SU-DHL-6 (cell line): Measurements from ENCODE around the gene CFAP45.

Experiments used
- EZH2phosphoT487 ChIP-seq: fragments of 200-600 bp; sonication (generic), shearing (Covaris generic); conservative IDR thresholded peaks from 2 replicates; pipeline ENCODE4 v1.6.1; 2018; ENCODE audit warnings: mild to moderate bottlenecking, antibody characterized with exemption, low read length, moderate library complexity, mixed read lengths
- TF ChIP-seq, protein P1 (sequence below): fragments of 200-600 bp; sonication (generic); IDR thresholded peaks from one replicate; pipeline ENCODE4 v1.5.1; 2017; ENCODE audit warnings: antibody characterized with exemption, mild to moderate bottlenecking, low read length, moderate library complexity; ENCODE audit not compliant: insufficient read depth, poor library complexity, severe bottlenecking

DNA sequence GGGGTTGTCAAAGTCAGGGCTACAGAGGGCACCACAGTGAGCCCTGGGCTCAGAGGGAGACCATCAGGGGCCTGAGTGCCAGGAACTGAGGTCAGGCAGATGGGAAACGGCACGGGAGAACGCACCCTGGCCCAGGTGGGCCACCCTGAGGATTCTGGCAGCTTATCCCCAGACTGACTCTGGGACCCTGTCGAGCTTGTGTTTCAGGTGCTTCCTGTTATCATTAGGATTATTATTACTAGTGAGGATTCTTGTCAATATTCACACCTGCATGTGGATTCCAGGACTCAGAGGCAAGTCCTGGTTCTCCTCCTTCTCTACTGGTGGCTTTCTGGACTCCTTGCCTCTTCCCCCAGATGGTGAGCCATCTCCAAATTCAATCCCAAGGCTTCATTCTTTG, 52.7 kb downstream of the CFAP45 start:
- TF ChIP-seq, protein P1, sequence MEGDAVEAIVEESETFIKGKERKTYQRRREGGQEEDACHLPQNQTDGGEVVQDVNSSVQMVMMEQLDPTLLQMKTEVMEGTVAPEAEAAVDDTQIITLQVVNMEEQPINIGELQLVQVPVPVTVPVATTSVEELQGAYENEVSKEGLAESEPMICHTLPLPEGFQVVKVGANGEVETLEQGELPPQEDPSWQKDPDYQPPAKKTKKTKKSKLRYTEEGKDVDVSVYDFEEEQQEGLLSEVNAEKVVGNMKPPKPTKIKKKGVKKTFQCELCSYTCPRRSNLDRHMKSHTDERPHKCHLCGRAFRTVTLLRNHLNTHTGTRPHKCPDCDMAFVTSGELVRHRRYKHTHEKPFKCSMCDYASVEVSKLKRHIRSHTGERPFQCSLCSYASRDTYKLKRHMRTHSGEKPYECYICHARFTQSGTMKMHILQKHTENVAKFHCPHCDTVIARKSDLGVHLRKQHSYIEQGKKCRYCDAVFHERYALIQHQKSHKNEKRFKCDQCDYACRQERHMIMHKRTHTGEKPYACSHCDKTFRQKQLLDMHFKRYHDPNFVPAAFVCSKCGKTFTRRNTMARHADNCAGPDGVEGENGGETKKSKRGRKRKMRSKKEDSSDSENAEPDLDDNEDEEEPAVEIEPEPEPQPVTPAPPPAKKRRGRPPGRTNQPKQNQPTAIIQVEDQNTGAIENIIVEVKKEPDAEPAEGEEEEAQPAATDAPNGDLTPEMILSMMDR, result no peak
- no peak for TF ChIP-seq EZH2phosphoT487
